ENCODE measurements around the gene ANKRD44.

DNA sequence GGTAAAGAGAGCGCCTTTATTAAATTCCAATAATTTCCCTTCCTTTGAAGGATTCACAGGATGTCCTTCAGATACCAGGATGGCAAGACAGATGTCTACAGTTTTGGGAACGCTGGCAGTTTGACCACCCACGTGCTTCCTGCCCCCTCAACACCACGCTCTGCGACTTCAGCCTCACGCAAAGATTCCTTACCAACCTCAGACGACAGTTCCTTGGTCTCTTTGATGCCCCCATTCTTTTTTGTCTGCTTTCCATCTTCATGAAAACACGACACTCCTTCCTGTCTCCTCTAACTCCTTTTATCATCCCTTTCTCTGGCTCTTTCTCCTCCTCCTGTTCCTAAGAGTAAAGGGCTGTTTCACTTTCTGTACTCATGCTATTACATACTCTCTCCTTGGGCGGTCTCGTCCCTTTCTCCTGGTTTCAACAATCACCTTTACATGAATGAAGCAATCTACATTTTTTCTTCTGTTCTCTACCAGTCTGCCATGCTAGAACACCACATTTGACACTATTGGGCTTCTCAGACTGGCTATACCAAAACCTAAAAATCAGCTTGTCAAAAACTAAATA is 194.2 kb downstream of the ANKRD44 start:
- TF ChIP-seq CTCF (IDR thresholded peaks at IDR 0.05; ENCODE audit: low read depth, low read length, poor library complexity, severe bottlenecking) (no peak), EZH2phosphoT487 (IDR thresholded peaks at IDR 0.05; ENCODE audit: borderline replicate concordance, low read length) (no peak)

Measured in DOHH2 (cell line).